ENCODE results near the gene ADCYAP1R1. TPM values are rescaled to one million over a fixed set of nuclear protein-coding genes. Genes with fewer than 3 reads are reported as not detected.
"Not testable (repeated sequence)": the region's sequence is repeated elsewhere in the genome, so short reads cannot be mapped to it uniquely, and the experiment has no call there.

ADCYAP1R1 gene
- total RNA-seq, 1 experiment from 2014 or later = 0.17 TPM

GRCh38 chr7:31134246-31135188 lies 82.4 kb downstream of the ADCYAP1R1 start:
- peak; percentile 91 for DNase-seq (ENCODE audit: low read depth)

- no peak for DNase-seq (ENCODE audit: low read depth)
These were observed 85.1 kb downstream of the ADCYAP1R1 start for GRCh38 chr7:31137234-31137633.

- no peak for DNase-seq (ENCODE audit: low read depth)
These were observed 93.2 kb downstream of the ADCYAP1R1 start for GRCh38 chr7:31145339-31145738.

GRCh38 chr7:31146030-31146429 lies 93.9 kb downstream of the ADCYAP1R1 start:
- DNase-seq (ENCODE audit: low read depth) = no peak

- no peak for DNase-seq (ENCODE audit: low read depth)
These were observed 94.4 kb downstream of the ADCYAP1R1 start for GRCh38 chr7:31146538-31146937.

- no peak for DNase-seq (ENCODE audit: low read depth)
These were observed 99.7 kb downstream of the ADCYAP1R1 start for GRCh38 chr7:31151849-31152248.

- not testable (repeated sequence) for DNase-seq (ENCODE audit: low read depth)
These were observed 101.2 kb downstream of the ADCYAP1R1 start for GRCh38 chr7:31153318-31153717.

- DNase-seq (ENCODE audit: low read depth) = no peak
These were observed 108.8 kb downstream of the ADCYAP1R1 start for GRCh38 chr7:31160941-31161340.

Other genes with a start within 250 kb of the ADCYAP1R1 start
- gene AQP1, start 140.5 kb upstream of the ADCYAP1R1 start, total RNA-seq (2014; rRNA removed; shearing (Covaris generic)) = 1.0 and 1.6 TPM in 2 replicates
- gene GHRHR, start 88.4 kb upstream of the ADCYAP1R1 start, total RNA-seq (2014; rRNA removed; shearing (Covaris generic)) = not detected in 2 replicates

Measured in Daoy (cell line).